HG03095 (cell line): ENCODE results near the gene LRTM2.

ENCODE experiments used
- ATAC-seq: cut with Tn5 transposase; IDR thresholded peaks from one replicate; pipeline ENCODE4 v1.9.1; 2021; ENCODE audit warnings: moderate library complexity; ENCODE audit not compliant: unreplicated experiment

The LRTM2 gene

DNA sequence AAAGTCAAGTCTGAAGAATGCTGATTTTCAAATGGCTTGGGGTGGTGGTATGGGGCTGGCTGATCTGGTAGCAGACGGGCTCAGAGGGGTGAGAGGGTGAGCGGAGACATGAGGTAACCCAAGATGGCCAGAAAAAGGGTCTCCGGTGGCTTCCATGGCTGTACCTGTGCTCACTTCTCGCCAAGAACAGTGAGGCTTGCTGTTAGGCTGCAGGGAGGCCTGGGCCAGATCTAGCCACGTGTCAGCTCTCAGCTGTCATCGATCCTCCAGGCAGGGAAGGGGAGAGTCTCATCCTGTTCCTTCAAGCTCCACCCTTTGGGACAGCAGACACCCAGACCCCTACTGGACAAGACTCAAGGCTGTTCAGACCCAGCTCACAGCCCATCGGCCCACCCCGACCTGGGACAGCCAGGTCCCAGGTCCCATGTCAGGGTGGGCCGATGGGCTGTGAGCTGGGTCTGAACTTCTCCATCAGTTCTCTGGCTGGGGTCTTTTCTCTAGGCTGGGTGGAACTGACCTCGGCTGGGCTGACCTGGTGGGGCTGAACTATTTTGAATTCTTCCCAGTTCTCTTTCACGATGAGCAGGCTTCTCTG lies 9.0 kb downstream of the LRTM2 start:
- no peak for ATAC-seq

DNA sequence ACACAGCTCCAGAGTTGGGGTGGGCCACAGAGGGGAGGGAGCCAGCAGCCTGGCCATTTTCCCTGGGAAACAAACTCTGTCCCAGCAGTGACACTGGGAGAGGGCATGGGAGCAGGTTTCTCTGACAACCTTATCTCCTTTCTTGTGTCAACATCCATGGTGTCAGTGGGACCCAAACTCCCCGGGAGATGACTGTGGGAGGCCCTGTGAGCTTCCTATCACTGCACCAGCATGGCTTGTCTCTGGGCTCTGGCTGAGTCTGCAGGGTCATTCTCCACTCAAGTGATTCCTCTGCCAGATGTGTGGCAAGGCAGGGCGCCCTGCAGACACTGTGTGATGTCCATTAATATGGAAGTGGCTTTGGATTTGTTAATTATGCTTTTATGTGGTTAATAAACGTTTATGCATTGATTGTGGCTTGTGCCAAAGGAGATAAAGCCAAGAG lies 10.1 kb downstream of the LRTM2 start:
- ATAC-seq: no peak

DNA sequence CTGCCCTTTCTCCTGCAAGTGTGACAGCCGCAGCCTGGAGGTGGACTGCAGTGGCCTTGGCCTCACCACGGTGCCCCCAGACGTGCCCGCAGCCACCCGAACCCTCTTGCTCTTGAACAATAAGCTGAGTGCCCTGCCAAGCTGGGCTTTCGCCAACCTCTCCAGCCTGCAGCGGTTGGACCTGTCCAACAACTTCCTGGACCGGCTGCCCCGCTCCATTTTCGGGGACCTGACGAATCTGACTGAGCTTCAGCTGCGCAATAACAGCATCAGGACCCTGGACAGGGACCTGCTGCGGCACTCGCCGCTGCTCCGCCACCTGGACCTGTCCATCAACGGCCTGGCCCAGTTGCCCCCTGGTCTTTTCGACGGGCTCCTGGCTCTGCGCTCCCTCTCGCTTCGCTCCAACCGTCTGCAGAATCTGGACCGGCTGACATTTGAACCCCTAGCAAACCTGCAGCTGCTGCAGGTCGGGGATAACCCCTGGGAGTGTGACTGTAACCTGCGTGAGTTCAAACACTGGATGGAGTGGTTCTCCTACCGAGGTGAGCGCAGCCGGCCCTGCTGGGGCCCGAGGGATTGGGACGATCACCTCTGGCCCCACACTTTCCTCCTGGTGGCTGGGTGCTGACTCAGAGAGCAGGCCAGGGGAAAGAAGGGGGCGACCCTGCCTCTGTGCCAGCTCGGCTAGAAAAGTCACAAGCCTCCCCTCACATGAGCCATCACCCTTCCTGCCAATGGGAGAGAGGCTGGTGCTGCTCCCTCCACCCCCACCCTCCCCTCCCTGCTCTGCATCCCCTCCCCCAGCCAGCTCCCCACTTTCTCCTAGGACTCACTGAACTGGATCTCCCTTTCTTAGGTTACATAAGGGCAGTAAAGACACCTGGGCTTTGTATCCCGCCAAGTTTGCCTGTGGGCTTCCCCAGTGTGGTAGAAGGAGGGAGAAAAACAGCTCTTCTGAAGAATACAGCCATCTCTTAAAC lies 10.9 kb downstream of the LRTM2 start:
- ATAC-seq: no peak

DNA sequence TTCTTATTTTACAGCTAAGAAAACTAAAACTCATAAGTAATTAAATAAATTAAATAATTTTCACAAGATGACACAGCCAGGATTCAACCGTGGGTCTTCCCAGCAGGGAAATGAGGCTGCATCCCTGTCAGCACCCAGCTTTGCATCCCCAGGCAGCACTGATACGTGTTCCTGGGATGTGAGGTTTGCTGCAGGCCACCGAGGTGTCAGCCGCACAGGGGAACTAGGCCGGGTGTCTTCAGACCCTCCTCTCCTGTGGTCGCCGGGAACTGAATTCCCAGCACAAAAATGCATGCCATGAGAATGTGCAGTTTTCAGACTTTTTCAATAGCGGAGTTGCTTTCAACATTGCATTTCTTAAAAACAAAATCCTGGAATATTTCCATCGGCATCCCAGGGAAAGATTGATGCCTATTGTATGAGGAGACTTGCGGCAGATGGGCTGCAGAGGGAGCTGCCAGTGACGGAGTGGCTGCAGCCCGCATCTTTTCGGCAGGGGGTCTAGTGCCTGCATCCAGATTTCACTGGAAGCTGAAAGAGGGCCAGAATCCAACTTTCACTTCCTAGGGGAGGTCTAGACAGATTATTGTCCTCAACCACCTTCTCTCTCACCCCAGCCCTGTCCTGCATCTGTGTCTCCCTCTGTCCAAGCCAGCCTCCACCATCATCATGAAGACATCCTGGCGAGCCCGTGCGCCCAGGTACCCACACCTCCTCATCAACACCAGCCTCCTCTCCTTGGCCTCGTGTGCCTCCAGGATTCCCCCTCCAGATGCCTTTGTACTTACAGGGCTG lies 12.6 kb downstream of the LRTM2 start:
- ATAC-seq: no peak

DNA sequence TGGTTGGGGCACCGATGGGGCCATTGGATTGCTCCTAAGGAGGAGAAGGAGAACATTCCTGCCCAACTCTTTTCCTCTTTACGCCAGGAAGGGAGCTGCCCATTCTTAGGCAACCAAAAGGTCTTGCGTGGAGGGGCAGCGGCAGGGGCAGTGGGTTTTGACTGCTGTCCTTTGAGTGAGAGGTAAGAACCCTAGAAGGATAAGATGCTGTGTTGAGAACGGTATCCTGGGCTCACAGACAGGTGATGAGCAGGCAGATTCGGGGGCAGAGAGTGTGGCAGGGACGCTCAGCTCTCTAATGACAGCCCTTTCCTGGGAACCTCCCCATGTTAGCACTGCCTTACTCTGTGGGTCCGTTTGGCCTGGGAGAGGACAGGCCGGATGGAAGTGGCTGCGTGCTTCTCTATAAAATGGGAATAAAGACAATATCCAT lies 13.2 kb downstream of the LRTM2 start:
- ATAC-seq: no peak

DNA sequence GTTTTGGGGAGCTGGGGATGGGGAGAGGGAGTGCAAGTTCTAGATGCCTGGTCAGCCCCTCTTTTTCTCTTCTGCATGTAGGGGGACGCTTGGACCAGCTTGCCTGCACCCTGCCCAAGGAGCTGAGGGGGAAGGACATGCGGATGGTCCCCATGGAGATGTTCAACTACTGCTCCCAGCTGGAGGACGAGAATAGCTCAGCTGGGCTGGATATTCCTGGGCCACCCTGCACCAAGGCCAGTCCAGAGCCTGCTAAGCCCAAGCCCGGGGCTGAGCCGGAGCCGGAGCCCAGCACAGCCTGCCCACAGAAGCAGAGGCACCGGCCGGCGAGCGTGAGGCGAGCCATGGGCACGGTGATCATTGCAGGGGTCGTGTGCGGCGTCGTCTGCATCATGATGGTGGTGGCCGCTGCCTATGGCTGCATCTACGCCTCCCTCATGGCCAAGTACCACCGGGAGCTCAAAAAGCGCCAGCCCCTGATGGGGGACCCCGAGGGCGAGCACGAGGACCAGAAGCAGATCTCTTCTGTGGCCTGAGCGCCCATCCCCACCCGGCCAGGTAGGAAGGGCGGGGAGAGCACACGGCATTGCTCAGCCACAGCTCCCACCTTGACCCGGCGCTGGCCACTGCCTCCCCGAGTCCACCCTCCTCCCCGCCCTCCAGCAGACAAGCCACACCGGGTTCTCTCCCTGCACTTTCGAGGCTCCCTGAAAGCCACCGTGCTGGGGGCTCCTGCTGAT lies 14.0 kb downstream of the LRTM2 start:
- no peak for ATAC-seq

DNA sequence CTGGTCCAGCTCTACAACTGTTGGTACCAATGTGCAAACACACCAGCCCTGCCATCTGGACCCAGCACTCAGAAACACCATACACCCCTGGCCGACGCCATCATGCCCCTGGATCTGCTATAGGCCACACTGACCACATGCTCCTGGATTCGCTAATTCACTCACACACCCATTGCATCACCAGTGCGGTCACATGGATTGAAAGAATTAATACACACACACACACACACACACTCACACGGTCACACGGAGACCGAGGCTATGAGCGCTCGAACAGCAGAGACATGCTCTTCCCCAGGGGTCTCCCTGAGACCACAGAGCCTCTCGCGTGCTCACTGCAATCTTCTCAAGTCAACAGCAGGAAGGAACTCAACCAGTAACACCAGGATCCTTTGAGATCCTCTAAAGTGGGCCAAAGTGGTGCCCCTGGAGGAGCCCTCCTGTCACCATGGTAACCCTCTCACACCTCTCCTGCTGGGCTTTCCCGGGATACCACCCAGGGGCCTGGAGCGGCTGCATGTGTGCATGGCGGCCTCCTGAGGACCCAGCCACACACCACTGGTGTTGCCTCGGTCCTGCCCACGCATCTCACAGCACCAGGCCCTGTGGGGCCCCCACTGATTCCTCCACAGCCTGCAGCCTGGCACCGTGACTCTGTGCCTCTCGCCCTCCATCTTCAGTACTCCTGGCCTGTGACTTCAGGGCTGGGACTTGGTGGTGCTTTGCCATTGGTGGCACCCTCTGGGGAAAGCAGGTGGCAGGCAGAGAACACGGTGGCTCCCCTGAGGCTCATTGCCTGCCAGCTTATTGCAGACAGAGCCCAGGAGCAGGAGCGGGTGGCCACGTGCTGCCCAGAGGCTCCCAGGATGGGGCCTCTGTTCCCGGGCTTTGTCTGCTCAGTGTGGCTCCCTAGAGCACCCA lies 15.1 kb downstream of the LRTM2 start:
- ATAC-seq: no peak

DNA sequence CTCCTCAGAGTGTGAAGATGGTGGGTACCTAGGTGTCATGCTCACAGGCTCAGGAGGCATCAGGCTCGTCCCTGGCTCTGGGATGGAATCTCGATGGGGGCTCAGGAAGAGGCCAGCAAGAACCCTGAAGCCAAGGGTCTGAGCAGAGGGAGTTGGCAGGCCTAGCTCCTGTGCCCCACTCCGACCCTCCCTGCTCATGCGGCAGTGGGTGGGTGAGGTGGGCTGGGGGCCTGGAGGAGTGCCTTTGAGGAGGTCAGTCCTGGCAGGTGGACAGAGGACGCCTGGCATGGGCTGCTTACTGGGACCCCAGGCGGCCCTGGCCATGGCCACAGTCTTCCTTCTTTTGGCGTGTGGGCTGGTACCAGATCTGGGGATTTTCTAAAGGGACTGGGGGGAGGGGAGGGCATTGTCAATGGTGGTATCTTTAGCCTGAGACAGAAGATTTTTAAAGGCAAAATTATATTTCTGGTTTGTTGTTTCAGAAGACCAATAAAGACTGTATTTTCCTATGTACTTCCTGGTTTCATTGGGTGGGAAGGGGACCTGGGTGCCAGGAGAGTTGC lies 16.0 kb downstream of the LRTM2 start:
- no peak for ATAC-seq

DNA sequence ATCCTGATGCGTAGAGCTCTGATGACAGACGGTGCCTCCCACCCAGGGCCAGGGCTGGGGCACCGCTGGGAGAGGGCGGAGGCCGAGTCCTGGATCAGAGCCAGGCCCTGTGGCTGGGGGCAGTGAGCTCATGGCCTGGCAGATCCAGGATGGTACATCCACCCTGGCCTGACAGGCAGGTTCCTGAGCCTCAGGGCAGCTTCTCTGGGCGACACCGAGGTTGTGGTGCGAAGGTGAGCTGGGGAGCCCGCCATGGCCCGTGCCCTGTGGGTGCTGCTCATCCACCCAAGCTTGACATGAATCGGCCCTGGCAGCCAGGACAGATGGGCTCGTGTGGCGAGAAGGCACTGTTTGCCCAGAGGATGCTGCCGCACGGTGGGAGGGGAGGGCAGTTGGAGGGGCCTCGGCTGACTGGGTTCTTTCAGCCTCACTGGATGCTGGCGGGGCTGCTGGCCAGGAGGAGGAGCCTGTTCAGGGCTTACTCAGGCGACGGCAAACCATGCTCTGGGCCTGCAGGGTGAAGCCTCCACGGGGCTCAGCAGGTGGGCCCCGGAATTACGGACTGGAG lies 16.6 kb downstream of the LRTM2 start:
- ATAC-seq: no peak

DNA sequence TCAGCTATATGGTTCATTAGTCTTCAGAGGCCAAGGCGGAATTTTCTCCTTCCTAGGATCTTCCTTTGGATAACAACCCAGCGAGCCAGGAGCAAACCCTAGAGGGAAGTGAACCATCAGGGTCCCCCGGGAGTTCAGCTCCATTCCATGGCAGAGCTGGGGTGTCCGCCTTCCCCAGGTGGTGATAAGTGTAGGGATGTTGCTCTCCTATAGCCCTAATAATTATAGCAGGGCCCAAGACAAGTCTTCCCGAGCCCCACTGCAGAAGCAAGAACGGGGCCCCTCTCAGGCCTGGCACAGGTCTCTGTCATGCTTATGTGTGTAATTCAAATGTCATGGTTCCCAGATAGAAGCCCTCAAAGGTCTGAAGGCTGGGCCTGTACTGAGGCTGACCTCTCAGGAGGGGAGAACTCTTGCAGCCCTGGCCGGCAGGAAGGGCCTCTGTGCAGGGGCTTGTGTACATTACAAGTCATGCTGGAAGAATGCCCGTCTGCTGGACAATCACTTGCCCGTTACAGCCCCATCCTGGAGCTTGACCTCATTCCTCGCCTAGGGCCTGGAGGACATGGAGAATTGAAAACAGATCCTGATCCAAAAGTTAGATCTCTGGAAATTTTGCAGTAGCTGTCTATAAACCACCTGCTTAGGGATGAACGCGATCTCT lies 17.3 kb downstream of the LRTM2 start:
- ATAC-seq: no peak

DNA sequence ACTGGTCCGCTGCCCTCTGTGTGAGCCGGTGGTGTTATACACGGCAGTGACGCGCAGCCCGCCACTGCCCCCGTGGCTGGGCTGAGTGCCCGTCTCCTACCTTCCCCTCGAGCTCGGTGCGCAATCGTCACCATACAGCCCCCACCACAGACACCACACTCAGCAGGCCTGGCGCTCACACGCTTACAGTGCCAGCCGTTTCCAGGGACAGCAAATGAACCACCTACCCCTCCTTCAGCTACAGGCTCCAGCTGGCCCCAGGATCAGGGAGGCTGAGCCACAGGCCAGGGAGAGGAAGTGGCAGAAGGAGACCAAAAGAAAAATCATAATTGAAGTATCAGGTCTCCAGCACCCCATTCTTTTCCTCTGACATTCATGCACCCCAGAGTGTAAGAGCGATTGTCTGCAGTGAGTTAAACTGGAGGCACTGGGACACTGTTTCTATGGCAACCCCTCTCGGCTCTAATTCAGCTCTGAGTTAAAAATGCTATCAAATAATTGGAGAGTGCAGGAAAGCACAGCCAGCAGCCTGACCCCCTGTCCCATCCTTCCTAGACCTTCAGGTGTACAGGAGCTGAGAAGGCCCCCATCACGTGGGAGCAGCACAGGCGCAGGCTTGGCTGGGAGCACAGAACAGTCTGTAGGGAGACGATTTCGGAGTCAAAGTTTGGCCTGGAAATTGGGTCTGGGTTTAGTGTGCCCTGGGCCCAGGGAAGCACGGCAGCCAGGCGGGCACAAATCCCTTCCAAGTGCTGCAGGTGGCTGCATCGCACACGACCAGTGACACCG lies 18.0 kb downstream of the LRTM2 start:
- ATAC-seq: no peak

DNA sequence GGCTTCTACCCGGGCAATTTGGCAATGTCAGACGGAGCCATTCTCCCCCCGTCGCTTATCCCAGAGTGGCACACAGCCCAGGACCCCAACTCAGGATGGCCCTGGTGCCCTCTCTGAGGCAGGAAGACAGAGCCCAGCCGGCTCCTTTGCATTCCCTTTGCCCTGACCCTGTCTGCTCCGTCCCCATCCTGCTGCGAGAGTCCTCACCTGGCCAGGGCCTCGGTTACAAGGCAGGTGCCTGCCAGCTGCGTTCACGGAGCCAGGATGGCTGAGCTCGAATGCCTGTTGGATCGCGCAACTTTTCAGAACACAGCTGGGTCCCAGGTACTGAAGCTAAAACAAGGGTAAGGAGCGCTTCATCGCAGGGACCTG lies 18.6 kb downstream of the LRTM2 start:
- no peak for ATAC-seq

DNA sequence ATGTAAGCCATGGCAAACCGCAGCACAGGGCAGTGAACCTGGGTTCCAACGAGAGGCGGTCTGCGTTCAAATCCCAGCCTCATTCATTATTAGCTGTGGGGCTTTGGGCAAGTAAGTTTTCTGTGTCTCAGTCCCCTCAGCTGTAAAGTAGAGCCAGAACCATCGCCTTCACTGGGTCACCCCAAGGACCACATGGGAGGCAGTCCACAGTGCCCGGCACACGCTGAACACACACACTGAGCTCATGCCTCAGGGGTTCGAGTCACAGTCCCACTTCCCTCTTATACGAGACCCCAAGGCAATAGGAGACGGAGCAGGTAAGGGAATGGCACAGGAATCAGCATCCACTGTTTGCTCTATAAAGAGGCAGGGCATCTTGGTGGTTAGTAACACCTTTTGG lies 19.1 kb downstream of the LRTM2 start:
- ATAC-seq: no peak

DNA sequence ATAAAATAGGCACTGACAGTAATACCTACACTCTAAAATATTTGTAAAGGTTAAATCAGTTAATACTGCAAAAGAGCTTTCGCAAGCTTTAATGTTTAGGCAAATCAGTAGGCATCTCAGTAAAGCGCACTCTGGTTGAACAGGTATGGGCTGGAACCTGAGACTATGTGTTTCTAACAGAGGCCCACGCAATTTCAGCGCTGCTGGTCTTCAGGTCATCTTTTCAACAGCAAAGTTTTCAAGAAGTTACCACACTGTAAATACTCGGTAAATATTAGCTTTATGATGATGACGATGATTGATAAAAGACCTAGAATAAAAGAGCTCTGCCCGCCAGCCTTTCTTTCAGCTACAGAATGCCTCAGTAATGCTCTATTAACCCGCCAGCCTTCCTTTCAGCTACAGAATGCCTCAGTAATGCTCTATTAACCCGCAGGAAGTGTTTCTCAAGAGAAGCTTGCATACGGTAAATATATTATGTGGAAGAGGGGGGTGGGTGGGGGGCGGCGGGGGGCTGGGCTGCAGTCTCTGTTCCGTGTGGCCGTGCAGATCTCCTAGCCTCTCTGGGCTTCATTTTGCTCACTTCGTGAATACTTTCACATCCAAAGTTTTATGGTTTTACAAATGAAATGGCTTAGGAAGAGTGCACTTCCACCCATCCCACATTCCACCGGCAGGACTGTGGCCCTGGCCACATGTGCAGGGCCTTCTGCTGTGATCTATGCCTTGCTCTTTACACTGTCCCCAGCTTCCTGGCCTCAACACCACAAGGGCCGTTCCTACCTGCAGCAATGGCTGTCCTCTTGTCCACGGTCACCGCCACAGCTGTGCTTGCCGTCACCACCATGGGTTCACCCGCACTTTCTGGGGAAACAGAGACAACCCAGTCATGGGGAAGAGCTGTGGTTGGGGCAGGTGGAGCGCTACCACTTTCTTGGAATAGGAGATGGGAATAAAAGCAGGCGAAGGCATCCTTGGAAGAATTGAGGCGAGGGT lies 19.9 kb downstream of the LRTM2 start:
- no peak for ATAC-seq

DNA sequence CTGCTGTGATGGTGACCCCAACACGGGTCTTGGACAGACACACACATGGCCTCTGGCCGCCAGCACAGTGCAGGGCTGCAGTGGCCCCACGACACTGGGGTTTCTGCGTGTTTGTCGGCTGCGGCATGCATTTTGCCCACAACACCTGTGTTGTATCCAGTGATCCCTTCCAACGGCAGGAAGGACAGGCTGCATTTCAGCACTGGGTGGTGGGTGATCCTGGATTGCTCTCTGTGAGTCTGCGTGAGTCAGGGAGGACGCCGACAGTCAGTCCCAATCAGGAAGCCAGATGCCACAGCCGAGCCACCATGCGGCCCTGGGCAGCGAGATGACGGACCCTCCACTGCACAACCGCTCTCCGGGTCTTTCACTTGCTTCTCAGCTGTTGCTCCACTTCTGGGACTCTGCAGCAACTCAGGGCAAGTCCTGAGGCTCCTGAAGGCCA lies 20.6 kb downstream of the LRTM2 start:
- no peak for ATAC-seq

DNA sequence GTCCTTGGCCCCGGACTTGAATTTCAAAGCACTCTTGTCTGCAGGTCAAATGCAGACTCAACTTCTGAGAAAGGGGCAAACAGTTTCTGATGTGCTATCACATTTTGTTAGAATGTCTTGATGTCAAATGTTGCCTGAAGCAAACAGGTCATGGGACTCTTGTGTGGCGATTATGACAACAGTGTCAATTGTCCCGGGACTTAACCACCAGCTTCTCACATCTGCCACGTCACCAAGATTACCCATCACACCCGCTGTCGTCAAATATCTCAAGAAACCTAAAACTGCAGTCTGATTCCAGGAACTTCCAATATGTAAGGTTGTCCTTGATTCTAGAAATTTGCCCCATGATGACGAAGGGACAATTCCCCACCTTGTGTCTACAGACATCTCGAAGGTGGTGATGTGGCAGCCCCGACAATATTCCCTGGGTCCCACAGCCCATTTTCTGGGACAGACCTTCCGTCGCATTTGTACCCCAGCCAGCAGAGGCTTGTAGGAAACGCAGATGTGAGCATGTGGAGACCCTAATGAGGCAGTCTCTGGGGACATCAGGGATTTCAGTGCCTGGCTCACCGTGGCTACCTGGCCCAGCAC lies 21.3 kb downstream of the LRTM2 start:
- ATAC-seq: no peak
